SK-N-MC (cell line): ENCODE data around the gene STARD10.

Source experiments
- EZH2 ChIP-seq: fragments of 200-600 bp; sonication (generic); IDR thresholded peaks from one replicate; pipeline ENCODE4 v1.6.1; 2017; ENCODE audit warnings: antibody characterized with exemption
- FOXP2 ChIP-seq: optimal IDR thresholded peaks from 2 replicates; pipeline ENCODE3; 2011; ENCODE audit warnings: mild to moderate bottlenecking, moderate library complexity; ENCODE audit not compliant: insufficient read depth; ENCODE audit errors: extremely low read length, control extremely low read depth
- POLR2AphosphoS5 ChIP-seq: IDR thresholded peaks from 2 replicates; pipeline ENCODE4 v1.6.1; 2012; ENCODE audit warnings: mild to moderate bottlenecking, low read depth, low read length, borderline replicate concordance

DNA sequence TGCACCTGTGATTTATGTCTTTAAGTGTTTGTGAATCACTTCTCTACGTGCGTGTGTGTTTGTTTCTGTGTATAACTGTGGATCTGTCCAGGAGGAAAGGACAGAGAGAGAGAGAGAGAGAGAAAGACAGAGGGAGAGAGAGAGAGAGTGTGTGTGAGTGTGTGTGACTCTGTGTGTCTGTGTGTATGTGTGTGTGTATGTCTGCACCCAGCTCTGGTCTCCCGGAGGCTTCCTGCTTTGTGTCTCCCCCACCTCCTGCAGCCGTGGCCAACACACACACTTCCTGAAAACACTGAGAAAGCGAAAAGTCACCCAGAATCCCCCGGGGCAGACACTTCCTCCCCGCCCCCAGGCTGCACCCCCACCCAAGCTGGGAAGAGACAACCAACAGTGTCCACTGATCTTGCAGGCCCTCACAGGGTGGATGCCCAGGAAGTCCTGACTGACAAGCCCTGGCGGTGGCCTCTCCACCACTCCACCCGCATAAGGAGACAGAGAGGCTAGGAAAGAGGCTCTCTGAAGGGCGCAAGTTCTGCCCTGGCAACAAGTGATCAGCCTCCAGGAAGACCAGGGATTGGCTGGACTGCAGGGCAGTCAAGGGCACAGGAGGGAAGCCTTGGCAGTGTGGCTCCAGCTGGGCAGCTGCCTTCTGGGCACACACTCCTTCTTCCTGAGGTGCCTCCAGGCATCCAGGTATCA lies 71.6 kb downstream of the STARD10 start:
- peak; percentile 73 for TF ChIP-seq POLR2AphosphoS5
- no peak for TF ChIP-seq EZH2
- no peak for TF ChIP-seq FOXP2
